ENCODE measurements around the gene ARCN1. TPM values are rescaled to one million over a fixed set of nuclear protein-coding genes. Genes with fewer than 3 reads are reported as not detected.

Gene ARCN1
- total RNA-seq, 1 experiment from 2014 or later: 83.8 TPM

DNA sequence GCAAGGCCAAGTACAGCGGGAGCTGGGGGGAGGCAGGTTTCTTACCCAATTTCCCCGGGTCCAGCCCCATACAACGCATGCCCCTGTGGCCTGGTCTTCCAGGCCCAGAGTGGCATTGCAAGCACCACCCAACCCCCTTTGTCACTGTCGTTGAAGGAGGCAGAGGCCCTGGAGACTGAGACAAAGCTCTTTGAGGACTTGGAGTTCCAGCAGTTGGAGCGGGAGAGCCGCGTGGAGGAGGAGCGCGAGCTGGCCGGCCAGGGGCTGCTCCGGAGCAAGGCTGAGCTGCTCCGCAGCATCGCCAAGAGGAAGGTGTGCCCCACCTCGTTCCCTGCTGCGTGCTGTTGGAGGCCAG is 63.0 kb downstream of the ARCN1 start:
- Mint-ChIP-seq H3K9me3 (ENCODE audit: low read depth, unreplicated experiment) (no peaks in the 10 kb centered on the region), H3K4me1 (ENCODE audit: low read depth, unreplicated experiment) (no peaks in the 10 kb centered on the region), H3K36me3 (ENCODE audit: insufficient read depth, unreplicated experiment) (peaks cover 18% of the 10 kb centered on the region), H3K27me3 (ENCODE audit: unreplicated experiment) (no peaks in the 10 kb centered on the region), H3K4me3 (ENCODE audit: low read depth, unreplicated experiment) (no peak overlapping the region), H3K27ac (ENCODE audit: unreplicated experiment) (no peak overlapping the region)
- DNase-seq: no peak
- CTCF ChIA-PET: interaction anchor here (0.9 to 2.0 kb wide), 5 partner anchors 10 to 40 kb away, joined by 3 to 8 read pairs (median 5); no protein-coding TSS in a partner anchor
- no TSS peak for BruUV-seq (replicated peaks)
- TF ChIP-seq, protein P1, sequence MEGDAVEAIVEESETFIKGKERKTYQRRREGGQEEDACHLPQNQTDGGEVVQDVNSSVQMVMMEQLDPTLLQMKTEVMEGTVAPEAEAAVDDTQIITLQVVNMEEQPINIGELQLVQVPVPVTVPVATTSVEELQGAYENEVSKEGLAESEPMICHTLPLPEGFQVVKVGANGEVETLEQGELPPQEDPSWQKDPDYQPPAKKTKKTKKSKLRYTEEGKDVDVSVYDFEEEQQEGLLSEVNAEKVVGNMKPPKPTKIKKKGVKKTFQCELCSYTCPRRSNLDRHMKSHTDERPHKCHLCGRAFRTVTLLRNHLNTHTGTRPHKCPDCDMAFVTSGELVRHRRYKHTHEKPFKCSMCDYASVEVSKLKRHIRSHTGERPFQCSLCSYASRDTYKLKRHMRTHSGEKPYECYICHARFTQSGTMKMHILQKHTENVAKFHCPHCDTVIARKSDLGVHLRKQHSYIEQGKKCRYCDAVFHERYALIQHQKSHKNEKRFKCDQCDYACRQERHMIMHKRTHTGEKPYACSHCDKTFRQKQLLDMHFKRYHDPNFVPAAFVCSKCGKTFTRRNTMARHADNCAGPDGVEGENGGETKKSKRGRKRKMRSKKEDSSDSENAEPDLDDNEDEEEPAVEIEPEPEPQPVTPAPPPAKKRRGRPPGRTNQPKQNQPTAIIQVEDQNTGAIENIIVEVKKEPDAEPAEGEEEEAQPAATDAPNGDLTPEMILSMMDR (IDR thresholded peaks at IDR 0.05; ENCODE audit: unreplicated experiment): no peak
- intact Hi-C loops (cut with micrococcal nuclease; ENCODE audit: unreplicated experiment): no loop called here

DNA sequence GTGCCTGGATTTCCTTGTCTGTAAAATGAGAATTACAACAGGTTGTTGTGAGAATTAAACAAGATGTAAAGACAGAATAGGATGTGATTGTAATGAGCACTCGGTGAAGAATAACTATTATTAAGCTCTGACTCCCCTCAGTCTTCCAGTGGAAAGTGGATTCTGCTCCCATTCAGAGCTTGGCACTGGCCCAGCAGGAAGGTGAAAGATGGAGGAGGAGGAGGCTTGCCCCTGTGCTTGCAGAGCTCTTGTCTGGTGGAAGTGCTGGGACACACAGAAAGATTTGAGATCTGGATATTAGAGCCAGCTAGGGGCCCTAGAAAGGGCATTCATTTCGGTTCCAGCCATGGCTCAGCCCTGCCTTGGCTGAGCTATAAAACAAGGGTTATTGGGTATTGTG is 63.4 kb downstream of the ARCN1 start:
- H3K9me3 Mint-ChIP-seq (ENCODE audit: low read depth, unreplicated experiment): no peaks in the 10 kb centered on the region
- CTCF ChIA-PET: interaction anchor here (1.0 to 2.0 kb wide), 2 partner anchors 11 to 41 kb away, joined by 5 read pairs; no protein-coding TSS in a partner anchor
- intact Hi-C loops (cut with micrococcal nuclease; ENCODE audit: unreplicated experiment): no loop called here
- peaks cover 18% of the 10 kb centered on the region for H3K36me3 Mint-ChIP-seq (ENCODE audit: insufficient read depth, unreplicated experiment)
- no peak overlapping the region for H3K27ac Mint-ChIP-seq (ENCODE audit: unreplicated experiment)
- H3K4me3 Mint-ChIP-seq (ENCODE audit: low read depth, unreplicated experiment): no peak overlapping the region
- no TSS peak for BruUV-seq (replicated peaks)
- no peaks in the 10 kb centered on the region for H3K4me1 Mint-ChIP-seq (ENCODE audit: low read depth, unreplicated experiment)
- TF ChIP-seq, protein P1 (IDR thresholded peaks at IDR 0.05; ENCODE audit: unreplicated experiment): no peak
- no peaks in the 10 kb centered on the region for H3K27me3 Mint-ChIP-seq (ENCODE audit: unreplicated experiment)
- DNase-seq: no peak

DNA sequence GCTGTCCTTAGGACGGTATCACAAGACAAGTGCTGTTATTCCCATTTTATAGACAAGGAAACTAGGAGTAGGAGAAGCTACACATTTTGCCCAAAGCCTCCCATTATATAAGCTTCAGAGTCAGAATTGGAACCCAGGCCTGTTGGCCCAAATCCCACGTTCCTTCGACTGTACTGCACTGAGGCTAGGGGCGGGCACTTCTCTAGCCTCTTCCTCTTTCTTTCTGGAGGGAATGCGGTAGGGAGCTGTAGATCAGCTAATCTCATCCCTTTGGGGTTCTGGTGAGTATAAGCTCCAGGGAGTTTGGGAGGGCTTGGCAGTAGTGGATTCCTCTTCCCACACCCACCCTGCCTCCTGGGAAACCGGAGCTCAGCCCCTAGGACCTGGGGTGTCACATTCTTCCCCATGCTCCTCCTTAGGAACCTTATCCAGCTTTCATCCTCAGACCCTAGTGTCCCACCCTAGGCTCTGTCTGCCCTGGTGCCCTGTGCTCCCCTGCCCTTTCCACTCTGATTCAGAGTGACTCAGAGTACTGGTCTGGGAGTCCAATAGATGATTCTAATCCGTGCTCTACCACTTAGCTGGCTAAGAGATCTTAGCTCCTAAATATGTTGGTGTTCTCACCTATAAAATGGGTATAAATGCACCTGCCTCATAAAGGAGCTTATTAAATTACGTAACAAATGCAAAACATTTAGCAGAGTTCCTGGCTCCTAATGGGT is 64.5 kb downstream of the ARCN1 start:
- Mint-ChIP-seq H3K27me3 (ENCODE audit: unreplicated experiment) (no peaks in the 10 kb centered on the region), H3K9me3 (ENCODE audit: low read depth, unreplicated experiment) (no peaks in the 10 kb centered on the region), H3K27ac (ENCODE audit: unreplicated experiment) (no peak overlapping the region), H3K36me3 (ENCODE audit: insufficient read depth, unreplicated experiment) (peaks cover 22% of the 10 kb centered on the region), H3K4me3 (ENCODE audit: low read depth, unreplicated experiment) (no peak overlapping the region), H3K4me1 (ENCODE audit: low read depth, unreplicated experiment) (peaks cover 5% of the 10 kb centered on the region)
- intact Hi-C loops (cut with micrococcal nuclease; ENCODE audit: unreplicated experiment): no loop called here
- TF ChIP-seq, protein P1 (IDR thresholded peaks at IDR 0.05; ENCODE audit: unreplicated experiment): no peak
- DNase-seq: no peak
- CTCF ChIA-PET: interaction anchor here (0.5 kb wide), 1 partner anchor 25 kb away, joined by 3 read pairs; no protein-coding TSS in a partner anchor
- BruUV-seq (replicated peaks): no TSS peak

DNA sequence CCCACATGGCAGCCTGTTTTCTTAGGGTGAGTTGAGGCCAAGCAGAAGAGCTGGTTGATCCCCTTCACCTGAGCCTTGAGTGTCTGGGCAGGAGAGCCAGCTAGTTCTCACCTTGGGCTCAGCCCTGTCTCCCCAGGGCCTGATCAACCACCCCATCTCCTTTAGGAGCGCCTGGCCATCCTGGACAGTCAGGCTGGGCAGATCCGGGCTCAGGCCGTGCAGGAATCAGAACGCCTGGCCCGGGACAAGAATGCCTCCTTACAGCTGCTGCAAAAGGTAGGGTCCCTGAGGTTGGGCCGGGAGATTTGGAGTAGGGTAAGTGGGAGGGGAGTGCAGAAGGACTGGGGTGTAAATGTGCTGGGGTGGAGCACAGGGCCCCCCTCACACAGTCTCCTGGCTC is 66.5 kb downstream of the ARCN1 start:
- TF ChIP-seq, protein P1 (IDR thresholded peaks at IDR 0.05; ENCODE audit: unreplicated experiment): no peak
- CTCF ChIA-PET: interaction anchor here (0.6 kb wide), 1 partner anchor 683 kb away, joined by 4 read pairs; no protein-coding TSS in a partner anchor
- intact Hi-C loops (cut with micrococcal nuclease; ENCODE audit: unreplicated experiment): no loop called here
- peaks cover 18% of the 10 kb centered on the region for H3K36me3 Mint-ChIP-seq (ENCODE audit: insufficient read depth, unreplicated experiment)
- no peak for DNase-seq
- H3K9me3 Mint-ChIP-seq (ENCODE audit: low read depth, unreplicated experiment): no peaks in the 10 kb centered on the region
- H3K4me1 Mint-ChIP-seq (ENCODE audit: low read depth, unreplicated experiment): peaks cover 11% of the 10 kb centered on the region
- BruUV-seq (replicated peaks): no TSS peak
- no peaks in the 10 kb centered on the region for H3K27me3 Mint-ChIP-seq (ENCODE audit: unreplicated experiment)
- no peak overlapping the region for H3K4me3 Mint-ChIP-seq (ENCODE audit: low read depth, unreplicated experiment)
- no peak overlapping the region for H3K27ac Mint-ChIP-seq (ENCODE audit: unreplicated experiment)
